NCI-H1930 (cell line): ENCODE data around the gene AGPAT4.
A peak's percentile ranks its signal among the peaks of the same experiment; 100 is the strongest.

Experiments used
- DNase-seq, 2 experiments: peaks; one replicate each; lab custom pipeline; 2025; lab: John Stamatoyannopoulos, UW

Gene AGPAT4

DNA sequence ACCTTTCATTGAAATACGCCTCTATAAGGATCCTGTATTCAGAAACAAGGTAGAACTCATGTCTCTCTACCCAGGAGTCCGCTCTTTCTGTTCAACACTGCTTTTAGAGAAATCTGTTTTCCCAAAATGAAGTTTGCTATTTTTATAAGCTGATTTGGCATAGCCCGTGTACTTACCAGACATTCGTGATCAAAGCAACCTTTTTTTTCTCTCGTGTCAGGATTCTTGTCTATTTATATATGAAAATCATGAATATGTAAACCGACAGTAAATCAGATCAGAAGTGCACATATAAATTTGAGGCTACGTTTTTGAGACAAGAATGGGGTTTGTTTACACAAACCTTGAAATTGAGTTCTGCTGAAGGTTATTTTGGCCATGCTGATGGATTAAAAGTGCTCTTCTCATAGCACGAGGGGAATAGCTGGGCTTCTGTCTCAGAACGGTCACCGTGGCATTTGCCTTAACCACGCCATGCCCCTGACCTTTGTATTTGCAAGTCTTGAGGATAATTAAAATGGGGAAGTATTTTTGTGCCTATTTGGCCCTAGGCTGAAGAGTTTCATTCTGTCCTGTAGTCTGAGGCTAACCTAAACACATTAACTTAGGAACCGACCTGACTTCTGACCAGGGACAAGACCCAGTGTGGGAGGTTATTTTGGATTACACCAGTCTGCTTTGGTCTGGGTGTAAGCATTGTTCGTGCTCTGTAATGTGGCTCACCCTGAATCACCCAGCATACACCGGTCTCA is 163.7 kb downstream of the AGPAT4 start:
- no peak for DNase-seq

- no peak for DNase-seq
These were observed 164.5 kb downstream of the AGPAT4 start for GRCh38 chr6:161109366-161109765.

- no peak for DNase-seq
These were observed 164.9 kb downstream of the AGPAT4 start for GRCh38 chr6:161108916-161109315.

GRCh38 chr6:161107779-161108730 is 165.8 kb downstream of the AGPAT4 start:
- no peak for DNase-seq

- no peak for DNase-seq
These were observed 168.5 kb downstream of the AGPAT4 start for GRCh38 chr6:161105408-161105807.

- DNase-seq = no peak
These were observed 168.9 kb downstream of the AGPAT4 start for GRCh38 chr6:161104966-161105365.

GRCh38 chr6:161103475-161103874 is 170.4 kb downstream of the AGPAT4 start:
- DNase-seq = no peak

DNA sequence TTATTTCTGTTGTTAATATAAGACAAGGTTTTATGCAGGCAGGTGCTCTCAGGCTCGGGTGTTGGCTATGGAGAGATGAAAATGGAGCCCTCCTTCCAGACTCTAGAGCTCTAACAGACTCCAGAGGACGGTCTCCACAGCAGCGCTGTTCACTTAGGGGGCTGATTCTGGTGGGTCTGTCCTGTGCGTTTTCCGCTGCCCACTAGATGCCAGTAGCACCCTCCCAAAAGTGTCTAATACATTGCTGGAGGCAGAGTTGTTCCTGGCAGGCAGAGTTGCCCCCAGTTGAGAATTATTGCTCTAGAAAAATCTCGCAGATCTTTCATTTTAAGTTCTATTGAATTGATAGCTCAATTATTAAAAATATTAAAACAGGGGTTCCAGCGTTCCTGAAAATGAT is 172.3 kb downstream of the AGPAT4 start:
- no peak for DNase-seq

DNA sequence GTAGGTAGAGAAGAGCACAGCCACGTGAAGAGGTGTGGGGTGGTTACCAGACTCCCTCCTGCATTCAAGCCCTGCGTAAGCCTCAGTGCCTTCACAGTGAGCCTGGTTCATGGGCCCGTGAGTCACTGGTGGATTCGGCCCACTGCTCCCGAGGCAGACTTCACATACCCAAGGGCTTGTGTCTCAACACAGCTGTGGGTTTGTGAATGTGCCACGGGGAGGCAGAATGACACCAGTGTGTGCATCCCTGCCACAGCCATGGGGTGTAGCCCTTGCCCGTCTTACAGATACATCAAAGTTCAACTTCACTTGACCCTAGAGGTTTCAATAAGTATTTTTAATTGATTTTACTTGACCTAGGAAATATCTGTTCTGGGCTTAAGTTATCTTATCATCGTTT is 173.8 kb downstream of the AGPAT4 start:
- DNase-seq = no peak

GRCh38 chr6:161095916-161096315 is 177.9 kb downstream of the AGPAT4 start:
- peak in 1 of 2 experiments; percentile 5 for DNase-seq

DNA sequence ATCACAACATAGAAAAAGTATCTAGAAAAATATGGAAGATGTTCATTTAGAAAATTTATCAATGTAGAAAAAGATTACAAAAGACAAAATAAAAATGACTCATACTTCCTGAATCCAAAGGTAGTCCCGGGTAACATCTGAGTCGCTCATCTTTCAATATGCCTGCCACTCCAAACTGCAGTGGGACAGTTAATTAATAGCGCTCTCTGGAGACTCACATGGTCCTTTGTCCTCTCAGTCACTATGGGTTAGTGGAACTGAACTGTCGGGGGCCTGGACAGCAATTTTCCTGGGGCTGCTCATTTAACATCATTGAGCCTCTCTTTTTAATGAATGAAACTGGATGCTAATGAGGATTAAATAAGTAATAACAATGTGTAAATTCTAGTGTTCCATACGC is 178.9 kb downstream of the AGPAT4 start:
- DNase-seq = peak; percentile 87 to 89

DNA sequence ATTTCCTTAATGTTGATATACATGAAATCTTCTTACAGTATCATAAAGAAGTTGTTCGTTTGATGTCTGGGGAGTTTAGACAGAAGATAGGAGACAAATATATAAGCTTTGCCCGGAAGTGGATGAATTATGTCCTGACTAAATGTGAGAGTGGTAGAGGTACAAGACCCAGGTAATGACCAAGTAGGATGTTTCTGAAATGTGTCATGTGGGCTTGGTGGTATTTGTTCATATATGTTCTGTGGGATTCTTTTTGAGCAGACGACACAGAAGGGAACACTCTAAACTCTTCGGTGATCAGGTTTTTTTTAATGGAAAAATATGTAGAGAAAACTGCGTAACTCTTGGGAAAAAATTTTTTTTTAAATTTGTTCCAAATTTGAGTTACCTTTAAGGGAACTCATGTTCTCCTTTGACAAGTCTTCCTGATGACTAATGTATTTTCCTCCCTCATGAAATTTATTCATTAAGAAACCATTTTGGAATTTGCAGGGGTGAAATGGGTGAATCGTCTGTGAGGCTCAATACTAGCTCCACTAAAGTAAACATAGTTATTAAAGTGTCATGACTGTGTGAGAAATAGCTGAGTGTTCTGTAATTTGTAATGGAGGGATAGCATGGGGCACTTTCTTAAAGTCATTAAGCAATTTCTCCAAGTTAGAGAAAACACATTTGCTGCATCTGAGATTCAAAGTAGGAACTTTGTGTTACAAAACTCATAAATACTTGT is 181.7 kb downstream of the AGPAT4 start:
- DNase-seq = no peak

DNA sequence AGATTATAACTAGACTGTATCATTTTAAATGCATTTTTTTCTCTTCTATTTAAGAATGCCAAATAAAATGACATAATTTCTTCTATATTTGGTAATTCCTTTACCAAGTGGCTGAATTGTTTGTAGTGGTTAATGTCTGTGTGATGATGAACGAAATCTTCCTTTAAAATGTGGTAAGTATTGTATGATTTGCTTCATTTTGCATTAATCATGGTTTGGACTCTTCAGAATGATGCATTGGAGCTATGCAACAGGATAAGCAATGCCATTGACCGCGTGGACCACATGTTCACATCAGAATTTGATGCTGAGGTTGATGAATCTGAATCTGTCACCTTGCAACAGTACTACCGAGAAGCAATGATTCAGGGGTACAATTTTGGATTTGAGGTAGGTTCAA is 182.7 kb downstream of the AGPAT4 start:
- no peak for DNase-seq

GRCh38 chr6:161088676-161089328 is 185.1 kb downstream of the AGPAT4 start:
- no peak for DNase-seq

DNA sequence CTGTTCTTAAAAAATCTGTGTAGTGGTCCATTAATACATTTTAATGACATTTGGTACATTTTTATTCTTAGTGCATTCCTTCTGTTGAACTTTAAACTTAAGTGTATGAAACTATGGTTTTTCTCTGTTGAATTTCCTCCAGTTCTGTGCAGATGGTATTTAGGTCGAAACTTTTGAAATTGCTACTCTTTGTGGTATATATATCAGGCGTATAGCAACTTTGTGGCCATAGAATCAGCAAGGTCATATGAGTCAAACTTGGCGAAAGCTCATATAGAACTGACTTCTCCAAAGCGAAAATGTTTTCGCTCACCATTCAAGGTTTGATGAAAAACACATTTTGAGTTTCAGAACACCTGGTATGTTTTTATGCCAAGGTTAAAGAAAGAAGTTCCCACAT is 188.6 kb downstream of the AGPAT4 start:
- no peak for DNase-seq

DNA sequence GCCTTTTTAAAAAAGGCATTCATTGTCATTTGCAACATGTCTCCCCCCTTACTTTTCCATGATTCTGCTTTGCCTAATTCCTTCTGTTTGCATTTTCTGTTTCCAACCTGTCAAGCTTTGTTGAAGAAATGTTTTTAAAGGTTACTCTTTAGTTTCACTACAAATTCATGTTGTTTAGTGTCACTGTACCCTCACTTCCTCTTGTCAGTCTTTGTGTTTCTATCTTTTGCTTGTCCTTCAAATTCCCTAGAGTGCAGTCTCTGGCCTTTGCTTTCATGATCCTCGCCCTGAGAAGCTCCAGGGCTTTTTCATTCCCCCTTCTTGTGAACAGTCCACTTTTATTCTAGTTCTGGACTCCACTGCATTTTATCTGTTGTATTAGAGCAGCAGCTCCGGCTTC is 191.6 kb downstream of the AGPAT4 start:
- DNase-seq = no peak

- no peak for DNase-seq
These were observed 193.4 kb downstream of the AGPAT4 start for GRCh38 chr6:161080263-161080970.
